RKO (cell line): ENCODE measurements around the gene PNPLA2.
A peak's percentile ranks its signal among the peaks of the same experiment; 100 is the strongest.

ENCODE experiments used
- DNase-seq: peaks from one replicate; pipeline ENCODE4 v3.0.0-alpha.2; 2016; ENCODE audit warnings: low spot score

The PNPLA2 gene

DNA sequence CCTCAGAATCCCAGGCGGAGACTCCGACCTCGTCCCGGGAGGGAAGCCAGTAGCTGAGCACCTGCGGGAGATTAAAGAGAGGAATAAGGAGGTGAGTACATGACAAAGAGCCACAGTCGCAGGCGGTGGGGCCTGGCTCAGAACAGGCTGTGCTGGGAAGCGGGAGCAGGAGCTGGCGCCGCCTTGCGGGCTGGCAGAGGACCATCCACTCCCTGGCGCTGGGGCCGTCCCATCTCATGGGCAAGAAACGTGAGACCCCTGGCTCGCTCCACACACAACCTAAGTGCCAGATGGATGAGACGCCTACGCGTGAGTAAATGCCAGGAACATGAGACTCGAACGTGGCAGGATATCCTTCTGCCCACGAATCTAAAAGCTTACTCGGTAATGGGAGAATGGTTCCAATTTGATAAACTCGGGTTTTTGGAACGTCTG lies 35.1 kb upstream of the PNPLA2 start:
- DNase-seq, result peak; percentile 85

DNA sequence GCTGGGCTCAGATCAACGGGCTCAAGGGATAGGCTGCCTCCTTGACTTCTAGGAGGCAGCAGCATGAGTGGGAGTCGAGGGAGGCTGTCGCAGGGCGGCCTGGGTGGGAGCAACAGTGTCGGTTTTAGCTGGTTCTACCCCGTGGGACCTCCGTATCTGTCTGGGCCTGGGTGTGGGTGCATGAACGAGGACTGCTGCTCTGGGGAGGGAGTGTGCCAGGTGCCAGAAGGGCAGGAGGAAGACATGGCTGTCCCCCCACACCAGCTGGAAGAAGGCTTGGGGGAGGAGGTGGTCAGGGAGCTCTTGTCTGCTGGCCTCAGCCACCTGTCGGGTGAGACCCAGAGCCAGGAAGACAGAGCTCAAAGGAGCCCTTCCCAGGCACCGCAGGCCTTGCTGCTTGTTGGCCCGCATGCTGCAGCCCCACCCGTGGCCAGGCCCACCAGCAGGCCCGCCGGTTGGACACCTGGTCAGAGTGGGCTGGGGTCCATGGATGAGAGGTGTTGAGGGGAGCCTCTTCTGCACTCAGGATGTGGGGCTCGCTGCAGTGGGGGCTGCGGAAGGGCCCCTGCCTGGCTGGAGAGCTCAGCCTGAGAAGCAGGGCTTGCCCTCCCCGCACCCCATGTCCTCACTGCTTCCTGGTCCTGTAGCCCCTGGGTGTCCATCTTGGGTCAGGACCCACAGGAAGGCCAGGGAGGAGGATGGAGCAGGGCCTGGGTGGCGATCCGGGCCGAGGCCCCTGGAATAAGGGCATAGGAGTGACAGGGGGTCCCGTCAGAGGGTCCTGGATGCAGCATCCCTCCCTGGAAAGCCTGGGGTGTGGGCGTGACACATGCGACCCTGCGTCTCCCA lies 32.3 kb upstream of the PNPLA2 start:
- DNase-seq, result no peak

DNA sequence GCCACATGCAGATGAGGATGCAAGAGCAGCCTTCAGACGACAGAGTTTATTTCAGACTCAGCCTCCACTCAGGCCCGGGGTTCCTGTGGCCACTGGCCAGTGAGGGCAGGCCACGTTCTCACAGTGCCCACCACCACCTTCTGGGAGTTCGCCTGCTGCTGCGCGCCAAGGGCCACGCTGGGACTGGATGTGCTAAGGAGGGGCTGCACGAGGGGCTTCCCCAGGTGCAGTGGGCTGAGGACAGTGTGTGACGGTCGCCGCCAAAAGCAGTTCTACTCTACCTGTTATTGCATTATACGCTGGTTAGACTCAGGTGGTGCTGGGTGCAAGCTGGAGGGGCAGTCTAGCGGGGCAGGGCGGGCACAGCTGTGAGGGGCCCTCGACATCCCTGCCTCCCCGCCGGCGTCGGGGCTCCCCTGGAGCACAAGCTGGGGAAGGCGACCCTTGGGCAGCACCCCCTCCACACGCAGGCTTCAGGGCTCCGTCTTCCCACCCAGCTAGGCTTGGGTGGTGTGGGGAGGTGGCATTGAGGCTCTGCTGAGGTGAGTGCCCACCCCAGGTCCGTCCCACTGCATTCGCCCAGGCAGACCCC lies 31.5 kb upstream of the PNPLA2 start:
- no peak for DNase-seq

DNA sequence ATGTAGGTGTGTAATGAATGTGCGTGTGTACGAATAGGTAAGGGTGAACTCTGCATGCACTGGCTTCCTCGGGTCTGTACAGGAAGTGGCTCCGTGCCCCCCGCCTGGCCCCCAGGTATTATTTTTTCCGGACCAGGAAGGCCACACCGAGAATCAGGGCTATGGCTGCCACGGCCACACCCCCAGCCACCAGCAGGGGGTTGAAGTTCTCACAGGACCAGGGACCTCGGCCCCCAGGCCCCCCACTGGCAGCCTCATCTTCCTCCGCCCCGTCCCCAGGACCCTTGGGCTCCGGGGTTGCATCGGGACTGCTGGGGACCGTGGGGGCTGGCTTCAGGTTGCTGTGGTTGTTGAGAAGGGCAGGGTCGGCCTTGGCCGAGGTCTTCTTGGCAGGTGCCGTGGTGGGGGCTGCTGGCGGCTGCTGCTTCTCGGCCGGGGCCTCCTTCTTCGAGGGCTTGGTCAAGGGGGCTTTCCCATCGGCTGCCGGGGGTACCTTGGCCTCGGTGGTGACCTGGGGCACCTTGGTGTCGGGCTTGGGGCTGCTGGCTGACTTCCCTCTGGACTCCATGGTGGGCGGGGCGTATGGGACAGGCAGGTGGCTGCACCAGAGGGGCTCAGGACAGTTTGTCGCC lies 30.6 kb upstream of the PNPLA2 start:
- DNase-seq, result no peak

DNA sequence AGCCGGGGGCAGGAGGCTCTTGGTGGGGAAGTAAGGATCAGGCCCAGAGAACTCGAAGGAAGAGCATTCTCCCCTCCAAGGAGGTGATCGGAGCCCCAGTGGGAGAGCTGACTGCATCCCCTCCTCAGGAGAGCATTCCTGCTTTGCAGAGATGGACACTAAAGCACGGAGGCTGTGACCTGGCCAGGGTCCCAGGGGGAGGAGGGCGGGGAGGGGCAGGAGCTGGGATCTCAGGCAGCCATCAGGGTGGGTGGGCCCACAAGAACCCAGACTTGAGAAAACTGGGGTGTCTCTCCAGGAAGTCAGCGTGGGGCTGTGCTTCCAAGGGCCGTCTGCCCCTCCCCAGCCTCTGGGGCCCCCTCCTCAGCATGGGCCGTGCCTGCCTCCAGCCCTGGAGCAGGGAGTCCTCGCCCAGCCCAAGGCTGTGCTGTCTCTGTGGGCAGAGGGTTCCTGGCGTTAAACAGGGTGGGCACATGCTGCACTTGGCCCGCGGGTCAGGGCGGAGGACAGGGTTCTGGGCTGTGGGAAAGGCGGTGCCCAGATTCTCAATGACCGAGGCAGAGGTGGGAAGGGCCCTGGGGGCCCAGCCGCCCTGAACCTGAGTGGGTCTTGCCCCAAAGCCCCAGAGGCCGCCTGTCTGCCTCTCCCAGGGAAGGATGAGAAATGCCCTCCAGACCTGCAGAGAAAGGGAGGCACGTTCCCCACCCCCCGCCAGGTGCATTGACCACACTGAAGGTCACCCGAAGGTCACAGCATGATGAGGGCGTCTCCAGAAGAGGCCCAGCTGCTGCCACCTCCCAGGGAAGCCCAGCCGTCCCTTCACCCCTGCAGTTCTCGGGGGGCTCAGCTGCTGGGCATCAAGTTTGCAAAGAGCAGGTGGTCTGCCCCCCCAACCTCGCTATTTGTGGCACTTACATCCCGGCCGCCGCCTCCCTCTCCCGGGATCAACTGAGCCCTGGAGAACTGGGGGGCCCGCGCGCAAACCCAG lies 29.5 kb upstream of the PNPLA2 start:
- no peak for DNase-seq

DNA sequence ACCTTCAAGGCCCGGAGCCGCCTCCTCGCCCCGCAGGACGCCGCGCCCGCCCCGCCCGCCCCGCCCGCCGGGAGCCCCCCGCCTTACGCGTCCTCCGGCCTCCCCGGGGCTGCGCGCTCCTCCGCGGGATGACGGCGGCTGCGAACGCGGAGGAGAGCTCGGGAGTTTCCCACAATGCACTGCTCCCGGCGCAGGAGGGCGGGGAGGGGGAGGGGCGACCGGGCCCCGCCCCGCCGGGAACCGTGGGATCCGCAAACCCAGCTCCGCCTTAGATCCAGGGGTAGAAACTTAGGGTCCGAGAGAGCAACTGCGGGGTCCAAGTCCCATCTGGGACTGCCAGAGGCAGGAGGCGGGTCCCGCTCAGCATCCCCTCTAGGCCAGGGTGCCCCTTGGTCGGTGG lies 28.8 kb upstream of the PNPLA2 start, which contains the start of gene CEND1:
CEND1 (minus strand) TSS at position 148 of the 400 bp plus-strand sequence. CDS start 1,514 bp downstream, outside the sequence.
- DNase-seq, result no peak

DNA sequence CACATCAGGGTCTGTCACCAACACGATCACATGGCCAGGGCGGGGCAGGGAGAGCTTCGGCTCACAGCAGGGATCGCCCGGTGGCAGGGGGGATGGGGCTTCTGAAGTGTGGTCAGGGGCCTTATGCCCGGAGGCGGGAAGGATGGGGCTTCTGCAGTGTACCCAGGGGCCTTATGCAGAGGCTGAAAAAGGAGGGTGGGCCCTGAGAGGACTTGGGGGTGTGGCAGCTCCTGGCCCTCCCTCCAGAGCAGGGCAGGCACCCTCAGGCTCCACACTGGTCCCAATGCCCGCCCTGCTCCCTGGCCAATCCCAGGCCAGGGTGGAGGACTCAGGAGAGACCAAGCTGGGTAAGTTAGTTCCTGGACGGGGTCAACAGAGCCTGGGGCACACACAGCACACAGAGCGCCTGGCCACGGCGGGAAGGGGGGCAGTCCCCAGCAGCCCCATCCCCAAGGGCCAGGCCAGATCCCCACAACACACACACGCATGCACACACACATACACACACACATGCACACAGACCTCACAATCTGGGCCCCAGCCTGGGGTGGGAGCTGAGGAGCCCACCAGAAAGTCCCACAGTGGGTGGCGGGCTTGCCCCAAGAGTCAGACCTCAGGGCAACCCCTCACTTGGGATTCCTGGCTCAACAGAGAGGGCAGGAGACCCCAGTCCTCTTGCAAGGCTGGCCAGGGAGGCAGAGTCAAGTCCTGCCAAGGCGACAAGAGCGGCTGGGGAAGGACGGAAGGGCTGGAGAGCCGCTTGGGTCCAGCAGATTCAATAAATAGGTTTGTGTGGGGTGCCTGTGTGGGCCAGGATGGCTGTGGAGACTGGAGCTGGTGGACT lies 27.8 kb upstream of the PNPLA2 start:
- DNase-seq, result no peak

DNA sequence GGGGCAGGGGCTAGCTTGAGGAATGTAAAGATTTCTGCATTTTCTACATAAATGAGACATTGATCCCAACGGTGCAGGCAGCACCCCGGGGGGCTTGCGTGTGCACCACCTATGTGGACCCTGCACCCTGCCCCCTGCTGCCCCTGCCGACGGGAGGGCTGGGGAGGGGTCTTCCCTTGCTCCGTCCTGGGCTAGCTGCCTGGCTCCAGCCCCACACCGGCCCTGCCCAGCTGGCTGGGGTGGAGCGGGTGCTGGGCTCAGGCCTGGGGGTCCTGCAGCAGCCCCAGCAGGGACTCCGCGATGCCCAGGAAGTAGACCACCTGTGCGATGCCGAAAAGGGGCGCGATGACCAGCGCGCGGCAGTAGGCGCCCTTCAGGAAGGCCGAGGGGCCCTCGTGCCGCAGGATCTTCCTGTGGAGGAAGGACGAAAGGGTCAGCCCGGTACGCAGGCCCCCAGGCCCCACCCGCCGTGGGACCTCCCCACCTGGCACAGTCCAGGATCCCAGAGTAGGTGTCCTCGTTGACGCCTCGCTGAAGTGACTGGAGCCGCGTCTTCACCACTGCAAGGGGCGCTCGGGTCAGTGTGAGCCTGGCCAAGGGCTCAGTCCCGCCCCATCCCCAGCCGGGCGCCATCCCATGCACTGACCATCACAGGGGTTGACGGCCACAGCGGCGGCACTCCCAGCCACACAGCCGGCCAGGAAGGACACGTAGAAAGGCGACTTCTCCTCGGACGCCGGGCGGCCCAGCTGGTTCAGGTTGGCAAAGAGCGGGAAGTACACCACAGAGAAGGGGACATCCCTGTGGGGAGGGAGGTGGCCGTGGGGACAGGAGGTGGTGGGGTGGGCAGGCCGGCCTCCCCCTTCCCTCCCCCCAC lies 26.8 kb upstream of the PNPLA2 start:
- no peak for DNase-seq

DNA sequence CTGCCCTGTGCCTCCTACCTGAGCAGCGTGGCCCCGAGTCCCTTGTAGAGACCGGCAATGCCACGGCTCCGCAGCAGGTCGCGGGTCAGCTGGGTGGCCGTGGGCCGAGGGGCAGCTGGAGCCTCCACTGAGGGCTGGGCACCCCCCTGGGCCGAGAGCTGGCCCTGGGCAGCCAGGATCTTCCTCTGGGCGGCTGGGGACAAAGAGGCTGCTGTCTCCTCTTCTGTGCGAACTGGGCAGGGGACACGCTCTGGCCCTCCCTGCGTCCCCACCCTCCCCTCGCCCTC lies 26.2 kb upstream of the PNPLA2 start:
- DNase-seq, result no peak

DNA sequence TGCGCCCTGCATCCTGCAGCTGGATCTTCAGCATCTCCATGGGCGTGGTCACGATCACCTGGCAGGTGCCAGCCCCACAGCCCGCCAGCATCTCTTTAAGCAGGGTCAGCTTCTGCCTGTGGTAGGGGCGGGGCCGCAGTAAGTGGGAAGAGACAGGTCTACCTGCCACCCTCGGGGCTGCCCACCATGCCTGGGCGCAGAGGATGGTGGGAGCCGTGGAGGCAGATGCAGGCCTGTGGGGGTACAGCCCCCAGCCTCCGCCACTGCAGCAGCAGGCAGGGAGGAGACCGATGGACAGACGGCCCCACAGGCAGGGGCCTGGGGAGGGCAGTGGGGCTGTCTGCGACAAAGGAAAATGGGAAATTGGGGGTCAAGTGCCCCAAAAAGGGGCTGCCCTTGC lies 25.8 kb upstream of the PNPLA2 start:
- DNase-seq, result no peak

DNA sequence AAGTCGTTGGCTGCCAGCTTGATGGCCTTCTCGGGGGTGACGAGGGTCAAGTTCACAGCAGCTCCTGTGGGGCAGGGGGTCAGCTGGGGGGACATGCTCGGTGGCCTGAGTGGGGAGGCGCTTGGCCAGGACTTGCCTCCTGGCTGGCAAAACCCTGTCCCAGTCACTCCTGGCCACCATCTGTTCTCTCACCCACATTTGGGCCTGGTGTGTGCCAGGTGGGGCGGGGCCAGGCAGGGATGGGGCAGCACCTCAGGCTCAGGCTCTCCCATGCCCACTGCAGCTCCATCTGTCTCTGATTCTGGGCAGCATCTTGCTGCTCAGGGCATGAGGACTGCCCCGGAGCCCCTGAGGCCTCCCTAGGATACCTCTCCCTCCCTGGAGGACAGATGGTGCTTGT lies 25.2 kb upstream of the PNPLA2 start:
- no peak for DNase-seq

DNA sequence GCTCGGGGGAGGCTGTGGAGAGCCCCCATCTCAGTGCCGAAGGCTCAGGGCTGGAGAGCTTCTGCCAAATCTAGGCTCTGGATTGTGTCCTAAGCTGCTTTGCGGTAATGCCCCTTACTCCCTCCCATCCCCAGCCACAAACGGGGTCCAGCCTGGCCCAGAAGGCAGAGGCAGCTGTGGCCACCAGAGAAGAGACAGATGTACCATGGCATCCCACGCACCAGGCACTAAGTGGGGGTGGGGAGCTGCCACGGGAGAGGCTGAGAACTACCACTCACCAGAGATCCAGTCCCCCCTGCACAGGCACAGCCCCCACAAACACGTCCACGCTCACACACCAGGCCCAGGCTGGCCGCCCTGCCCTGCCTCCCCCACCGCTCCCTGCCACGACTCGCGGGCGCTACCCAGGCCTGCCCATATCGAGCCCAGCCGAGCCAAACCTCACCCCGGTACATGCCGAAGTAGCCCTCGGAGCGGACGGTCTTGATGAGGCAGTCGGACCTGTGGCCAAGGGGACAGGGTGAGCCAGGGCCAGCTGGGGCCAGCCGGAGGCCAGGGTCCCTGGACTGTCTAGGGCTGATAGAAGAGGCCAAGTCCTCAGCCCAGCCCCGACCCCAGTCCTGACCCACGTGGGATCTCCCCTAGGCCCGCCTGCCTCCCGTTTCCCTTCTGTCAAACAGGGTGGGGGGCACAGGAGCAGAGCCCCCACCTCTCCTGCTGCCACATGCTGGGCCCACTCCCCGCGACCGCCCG lies 24.5 kb upstream of the PNPLA2 start:
- DNase-seq, result no peak

DNA sequence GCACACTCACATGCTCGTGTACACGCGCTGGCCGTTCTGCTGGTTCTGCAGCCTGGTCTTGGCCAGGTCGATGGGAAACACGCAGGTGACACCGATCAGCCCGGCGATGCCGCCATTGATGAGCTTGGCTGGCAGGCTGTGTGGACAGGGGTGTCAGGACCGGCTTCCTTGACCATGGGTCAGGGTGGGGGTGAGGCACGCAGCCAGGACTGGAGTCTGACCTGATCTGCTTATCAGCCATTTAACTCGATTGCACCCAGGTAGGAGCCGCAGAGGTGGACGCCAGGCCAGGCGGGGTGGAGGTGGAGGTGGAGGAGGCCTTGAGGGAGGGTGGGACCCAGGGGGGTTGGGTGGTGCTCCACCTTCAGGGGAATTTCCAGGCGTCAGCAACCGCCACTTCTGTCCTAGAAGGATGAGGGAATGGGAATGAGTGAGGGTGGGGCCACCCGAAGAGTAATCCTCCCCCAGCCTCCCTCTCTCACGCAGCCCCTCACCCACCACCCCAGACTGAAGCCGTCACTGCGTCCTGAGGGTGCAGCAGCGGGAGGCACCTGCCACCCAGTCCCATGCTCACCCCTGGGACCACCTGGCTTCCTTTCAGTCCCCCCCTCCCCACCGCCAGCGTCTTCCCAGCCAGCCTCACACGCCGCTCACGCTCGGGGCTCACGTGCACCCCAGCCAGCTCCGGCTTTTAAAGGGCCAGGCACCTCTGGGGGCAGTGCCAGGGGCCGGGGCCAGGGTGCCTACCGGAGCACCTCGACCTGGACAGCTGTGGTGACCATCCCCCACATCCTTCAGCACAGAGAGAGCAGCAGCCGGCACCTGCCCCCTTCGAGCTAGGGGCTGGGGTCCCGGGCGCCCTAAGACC lies 23.7 kb upstream of the PNPLA2 start:
- DNase-seq, result peak; percentile 38

DNA sequence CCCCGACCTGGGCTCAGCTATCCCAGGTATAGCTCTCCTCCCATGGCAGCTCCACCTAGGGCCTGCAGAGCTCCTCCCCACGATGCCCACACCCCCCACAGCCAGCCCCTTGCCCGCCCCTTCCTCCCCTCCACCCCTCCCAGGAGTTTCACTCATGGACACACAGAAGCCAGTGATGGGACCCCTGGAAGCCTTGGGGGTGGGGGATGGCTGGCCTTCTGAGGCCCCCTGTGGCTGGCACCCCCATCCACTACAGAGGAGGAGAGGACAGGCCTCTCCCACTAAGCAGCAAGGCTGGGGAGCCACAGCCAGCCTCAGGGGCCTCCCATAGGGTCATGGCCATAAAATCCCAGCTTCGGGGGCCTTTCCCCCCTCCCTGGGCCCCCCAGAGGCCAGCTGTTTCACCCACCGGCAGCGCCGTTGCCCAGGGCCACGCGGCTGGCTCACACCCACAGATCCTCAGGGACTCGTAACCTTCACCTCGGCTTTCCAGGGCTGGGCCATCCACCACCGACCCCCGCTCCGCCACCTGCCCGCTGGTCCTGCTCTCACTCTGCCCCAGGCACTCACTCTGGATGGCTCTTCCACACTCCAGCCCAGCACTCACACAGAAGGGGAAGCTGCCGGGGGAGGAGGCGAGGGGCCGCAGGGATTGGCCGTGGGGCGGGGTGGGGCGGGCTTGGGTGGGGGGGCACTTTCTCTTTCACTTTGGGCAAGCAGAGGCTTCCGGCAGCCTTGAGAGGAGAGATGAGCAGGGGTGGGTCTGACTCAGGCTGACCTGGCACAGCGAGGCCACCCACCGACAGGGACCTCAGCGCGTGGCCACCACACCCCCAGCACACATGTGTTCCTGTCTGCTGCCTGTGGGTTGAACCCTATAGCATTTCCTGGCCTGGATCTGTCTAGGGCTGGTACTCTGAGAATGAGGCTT lies 22.8 kb upstream of the PNPLA2 start:
- peak; percentile 95 for DNase-seq

DNA sequence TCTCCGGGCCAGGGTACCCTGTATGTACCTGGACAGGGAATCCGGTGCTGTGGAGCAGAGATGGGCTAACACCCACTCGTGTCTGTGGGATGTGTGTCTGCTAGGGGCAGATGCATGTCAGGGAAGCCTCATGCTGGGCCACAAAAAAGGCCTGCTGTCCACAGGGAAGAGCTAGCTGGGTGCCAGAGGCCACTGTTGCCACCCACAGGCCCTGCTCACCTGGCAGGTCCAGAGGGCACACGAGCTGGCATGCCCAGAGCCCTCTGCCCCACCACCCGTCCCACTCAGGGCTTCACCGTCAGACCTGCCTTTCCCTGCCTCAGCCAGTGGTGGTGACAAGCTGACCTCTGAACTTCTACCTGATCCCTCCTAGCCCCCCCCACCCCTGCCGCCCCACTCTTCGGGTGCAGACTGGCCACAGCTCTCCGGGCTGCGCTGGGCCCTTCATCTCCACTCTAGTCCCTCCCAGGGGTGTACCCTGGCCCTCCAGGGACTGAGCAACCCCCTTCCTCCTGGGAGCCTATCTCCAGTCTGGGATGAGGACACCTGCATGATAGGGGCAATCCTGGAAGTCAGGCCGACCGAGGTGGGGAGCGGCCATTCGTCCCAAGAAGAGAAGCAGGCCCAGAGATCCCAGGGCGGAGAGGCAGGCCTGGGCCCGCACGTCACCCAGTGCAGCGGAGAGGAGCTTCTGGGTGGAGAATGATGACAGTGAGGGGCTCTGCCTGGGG lies 22.0 kb upstream of the PNPLA2 start:
- peak; percentile 29 for DNase-seq

DNA sequence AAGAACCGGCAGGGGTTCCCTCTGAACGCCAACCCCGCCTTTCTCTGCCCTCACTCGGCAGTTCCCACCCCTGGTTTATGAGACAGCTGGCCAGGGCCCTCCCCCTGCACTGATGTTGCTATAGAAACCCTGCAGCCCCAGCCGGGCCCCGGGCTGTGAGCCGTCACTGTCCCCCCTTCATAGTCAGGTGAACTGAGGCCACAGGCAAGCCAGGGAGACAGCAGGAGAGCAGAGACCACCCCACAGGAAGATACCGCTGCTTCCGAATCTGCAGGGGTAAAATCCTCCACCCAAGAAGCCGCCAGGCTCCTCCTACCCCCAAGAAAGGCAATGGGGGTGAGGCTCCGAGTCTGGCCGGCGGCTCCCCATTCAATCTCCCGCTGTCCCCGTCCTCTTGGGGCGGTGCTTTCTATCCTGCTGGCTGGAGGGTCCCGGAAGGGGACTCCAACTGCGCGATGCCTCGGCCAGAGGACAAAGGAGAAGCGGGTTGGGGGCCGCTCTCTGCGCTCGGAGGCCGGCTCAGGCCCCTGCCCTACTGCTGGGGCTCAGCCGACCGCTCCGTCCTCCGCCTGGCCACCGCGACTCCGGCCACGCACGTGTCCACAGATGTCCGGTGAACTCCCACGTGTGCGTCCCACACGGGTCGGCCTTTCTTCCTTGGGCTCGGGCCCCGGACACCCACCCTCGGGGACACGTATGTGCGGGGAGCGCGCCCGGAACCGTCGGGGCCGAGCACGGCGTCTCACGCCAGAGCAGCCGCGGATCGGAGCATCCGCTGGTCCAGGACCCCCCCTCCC lies 21.2 kb upstream of the PNPLA2 start:
- DNase-seq, result peak; percentile 89
